Esophagus squamous epithelium (tissue), 4 donors: Measurements from ENCODE around the gene MAD1L1.

ENCODE experiments used
- CTCF ChIP-seq, 6 experiments: fragments of 450-650 bp in 4 of 6; fragments of 200-600 bp in 2 of 6; sonication (generic) in 2 of 6; IDR thresholded peaks; one replicate each; pipeline ENCODE4 v1.5.1; 2016 to 2019; ENCODE audit warnings: antibody characterized with exemption in 6 of 6, mild to moderate bottlenecking in 4 of 6, moderate library complexity in 4 of 6
- POLR2A ChIP-seq, 4 donors: fragments of 450-650 bp; IDR thresholded peaks; one replicate each; pipeline ENCODE4 v1.6.1; 2017; ENCODE audit warnings: antibody characterized with exemption in 4 of 4, mild to moderate bottlenecking in 4 of 4, moderate library complexity in 3 of 4

DNA sequence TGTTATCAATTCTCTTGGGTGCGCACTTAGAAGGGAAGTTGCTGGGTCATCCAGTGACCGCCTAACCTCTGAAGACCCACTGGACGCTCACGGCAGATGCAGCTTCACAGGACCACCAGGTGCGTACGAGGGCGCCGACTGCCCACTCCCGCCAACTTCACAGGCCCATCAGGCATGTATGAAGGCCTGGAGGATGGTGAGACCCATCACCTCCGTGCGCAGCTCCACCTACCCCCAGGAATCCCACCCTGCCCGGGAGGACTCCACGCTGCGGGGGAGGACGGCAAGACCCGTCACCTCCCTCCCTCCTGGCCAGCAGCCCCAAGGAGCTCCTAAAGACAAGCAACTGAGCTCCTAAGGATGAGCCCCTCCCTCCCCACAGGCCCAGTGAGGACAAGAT lies 146.9 kb downstream of the MAD1L1 start:
- no peak for TF ChIP-seq CTCF (IDR thresholded peaks at IDR 0.05)
- TF ChIP-seq POLR2A (IDR thresholded peaks at IDR 0.05) = no peak
